Smooth muscle cell (in vitro differentiated cells): Measurements from ENCODE around the gene ZNF677. TPM values are rescaled to one million over a fixed set of nuclear protein-coding genes. Genes with fewer than 3 reads are reported as not detected.

Source experiments
- polyA plus RNA-seq: library from polyadenylated mRNA; unstranded; fragments of >200 nt; fragmentation: Nextera tagmentation; extraction: Ambion mirVana; gene quantifications from 2 replicates; pipeline ENCODE4 v1.2.1, GENCODE V29; 2016
- total RNA-seq: library from RNA; depleted of rRNA; stranded (reverse); fragments of >200 nt; gene quantifications from 2 replicates; pipeline ENCODE4 v1.2.3, GENCODE V29; 2014

ZNF677 gene
- total and polyA plus RNA-seq, 2 experiments from 2014 or later: 25.4 to 43.0 TPM

Other genes with a start within 250 kb of the ZNF677 start
- 0.09 and 0.27 TPM in 2 replicates for gene ERVV-1, start 241.0 kb downstream of the ZNF677 start, total RNA-seq
- 0.21 TPM in 1 of 2 replicates, not detected in the other for gene ERVV-1, start 241.0 kb downstream of the ZNF677 start, polyA plus RNA-seq
- gene ERVV-2, start 210.1 kb downstream of the ZNF677 start, total RNA-seq: 0.09 TPM in 2 replicates
- not detected in 2 replicates for gene ERVV-2, start 210.1 kb downstream of the ZNF677 start, polyA plus RNA-seq
- gene ZNF160, start 151.5 kb downstream of the ZNF677 start, total RNA-seq: 36.0 and 37.8 TPM in 2 replicates
- gene ZNF160, start 151.5 kb downstream of the ZNF677 start, polyA plus RNA-seq: 18.5 and 22.3 TPM in 2 replicates
- gene ZNF415, start 122.0 kb downstream of the ZNF677 start, total RNA-seq: 14.8 and 48.7 TPM in 2 replicates
- gene ZNF415, start 122.0 kb downstream of the ZNF677 start, polyA plus RNA-seq: 6.7 and 12.4 TPM in 2 replicates
- 9.9 and 17.8 TPM in 2 replicates for gene ZNF347, start 95.8 kb downstream of the ZNF677 start, total RNA-seq
- 4.5 and 4.7 TPM in 2 replicates for gene ZNF347, start 95.8 kb downstream of the ZNF677 start, polyA plus RNA-seq
- 2.8 and 9.9 TPM in 2 replicates for gene ZNF665, start 61.5 kb downstream of the ZNF677 start, total RNA-seq
- gene ZNF665, start 61.5 kb downstream of the ZNF677 start, polyA plus RNA-seq: 4.4 and 6.0 TPM in 2 replicates
- gene VN1R2, start 3.4 kb upstream of the ZNF677 start, total RNA-seq: not detected in 2 replicates
- gene VN1R2, start 3.4 kb upstream of the ZNF677 start, polyA plus RNA-seq: not detected in 2 replicates
- gene VN1R4, start 12.8 kb upstream of the ZNF677 start, total RNA-seq: not detected in 2 replicates
- not detected in 2 replicates for gene VN1R4, start 12.8 kb upstream of the ZNF677 start, polyA plus RNA-seq
- gene ZNF845, start 78.9 kb upstream of the ZNF677 start, total RNA-seq: 9.5 and 11.2 TPM in 2 replicates
- gene ZNF845, start 78.9 kb upstream of the ZNF677 start, polyA plus RNA-seq: 2.0 and 3.1 TPM in 2 replicates
- gene ZNF525, start 110.8 kb upstream of the ZNF677 start, total RNA-seq: 10.9 and 11.7 TPM in 2 replicates
- 1.4 and 2.5 TPM in 2 replicates for gene ZNF525, start 110.8 kb upstream of the ZNF677 start, polyA plus RNA-seq
- gene ZNF765, start 140.3 kb upstream of the ZNF677 start, total RNA-seq: 7.7 and 15.0 TPM in 2 replicates
- gene ZNF765, start 140.3 kb upstream of the ZNF677 start, polyA plus RNA-seq: 3.8 and 4.3 TPM in 2 replicates
- gene ZNF761, start 177.1 kb upstream of the ZNF677 start, total RNA-seq: 14.5 and 24.1 TPM in 2 replicates
- 10.4 and 11.0 TPM in 2 replicates for gene ZNF761, start 177.1 kb upstream of the ZNF677 start, polyA plus RNA-seq
- 5.4 and 5.9 TPM in 2 replicates for gene ZNF813, start 212.9 kb upstream of the ZNF677 start, total RNA-seq
- gene ZNF813, start 212.9 kb upstream of the ZNF677 start, polyA plus RNA-seq: 2.4 TPM in 2 replicates